SU-DHL-6 (cell line): ENCODE data around the gene PALLD.

Source experiments
- EZH2phosphoT487 ChIP-seq: fragments of 200-600 bp; sonication (generic), shearing (Covaris generic); conservative IDR thresholded peaks from 2 replicates; pipeline ENCODE4 v1.6.1; 2018; ENCODE audit warnings: mild to moderate bottlenecking, antibody characterized with exemption, low read length, moderate library complexity, mixed read lengths
- TF ChIP-seq, protein P1 (sequence below): fragments of 200-600 bp; sonication (generic); IDR thresholded peaks from one replicate; pipeline ENCODE4 v1.5.1; 2017; ENCODE audit warnings: antibody characterized with exemption, mild to moderate bottlenecking, low read length, moderate library complexity; ENCODE audit not compliant: insufficient read depth, poor library complexity, severe bottlenecking

DNA sequence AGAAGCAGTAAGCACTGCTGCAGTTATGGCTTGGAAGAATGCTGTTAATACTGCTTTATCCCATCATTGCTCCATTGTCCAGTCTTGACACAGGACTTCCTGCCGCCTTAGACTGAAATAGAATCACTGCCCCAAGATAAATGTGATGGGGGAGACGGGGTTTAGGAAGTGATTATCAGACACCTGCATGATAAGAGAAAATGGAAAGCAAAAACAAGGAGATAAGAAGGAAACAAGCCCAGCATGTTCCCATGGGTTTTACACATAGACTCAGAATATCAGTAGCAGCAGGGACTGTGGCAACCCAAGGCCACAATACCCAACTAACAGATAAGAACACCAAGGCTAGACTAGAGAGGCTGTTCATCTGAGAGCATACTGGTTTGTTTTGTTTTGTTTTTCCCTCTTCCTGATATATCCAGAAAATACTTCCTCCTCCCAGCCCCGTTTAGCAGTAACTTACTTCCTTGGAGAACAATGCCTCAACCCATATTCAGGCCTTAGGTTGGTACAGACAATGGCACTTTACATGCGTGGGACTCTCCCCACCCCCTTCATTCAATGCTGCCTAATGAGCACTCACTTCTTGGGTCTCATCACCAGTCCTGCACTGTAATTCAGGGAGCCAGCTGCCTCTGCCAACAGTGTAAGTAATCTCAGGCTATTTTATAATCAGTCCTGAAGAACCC, 280.6 kb downstream of the PALLD start:
- TF ChIP-seq, protein P1, sequence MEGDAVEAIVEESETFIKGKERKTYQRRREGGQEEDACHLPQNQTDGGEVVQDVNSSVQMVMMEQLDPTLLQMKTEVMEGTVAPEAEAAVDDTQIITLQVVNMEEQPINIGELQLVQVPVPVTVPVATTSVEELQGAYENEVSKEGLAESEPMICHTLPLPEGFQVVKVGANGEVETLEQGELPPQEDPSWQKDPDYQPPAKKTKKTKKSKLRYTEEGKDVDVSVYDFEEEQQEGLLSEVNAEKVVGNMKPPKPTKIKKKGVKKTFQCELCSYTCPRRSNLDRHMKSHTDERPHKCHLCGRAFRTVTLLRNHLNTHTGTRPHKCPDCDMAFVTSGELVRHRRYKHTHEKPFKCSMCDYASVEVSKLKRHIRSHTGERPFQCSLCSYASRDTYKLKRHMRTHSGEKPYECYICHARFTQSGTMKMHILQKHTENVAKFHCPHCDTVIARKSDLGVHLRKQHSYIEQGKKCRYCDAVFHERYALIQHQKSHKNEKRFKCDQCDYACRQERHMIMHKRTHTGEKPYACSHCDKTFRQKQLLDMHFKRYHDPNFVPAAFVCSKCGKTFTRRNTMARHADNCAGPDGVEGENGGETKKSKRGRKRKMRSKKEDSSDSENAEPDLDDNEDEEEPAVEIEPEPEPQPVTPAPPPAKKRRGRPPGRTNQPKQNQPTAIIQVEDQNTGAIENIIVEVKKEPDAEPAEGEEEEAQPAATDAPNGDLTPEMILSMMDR = no peak
- TF ChIP-seq EZH2phosphoT487 = no peak
